Activated naive CD4-positive, alpha-beta T cell (primary cell): Measurements from ENCODE around the gene EXTL2.
"Not testable (repeated sequence)": the region's sequence is repeated elsewhere in the genome, so short reads cannot be mapped to it uniquely, and the experiment has no call there.

Experiments used
- DNase-seq, 4 experiments: peaks; one replicate each; lab custom pipeline; 2025; lab: John Stamatoyannopoulos, UW

Gene EXTL2

GRCh38 chr1:100902365-100902764, 7.7 kb upstream of the EXTL2 start:
- DNase-seq, result no peak

GRCh38 chr1:100896481-100896982, 1.9 kb upstream of the EXTL2 start:
- peak in 3 of 4 experiments; percentile 8 to 36 (median 11) for DNase-seq

GRCh38 chr1:100895540-100896480, 1.2 kb upstream of the EXTL2 start, which contains the start of gene SLC30A7:
Gene SLC30A7 (plus strand): TSS chr1:100896090. CDS start chr1:100896263, 173 bp downstream.
- peak; percentile 89 to 95 (median 95) for DNase-seq

GRCh38 chr1:100893718-100894117, 924 bp downstream of the EXTL2 start:
- DNase-seq, result no peak

- no peak for DNase-seq
These were observed 2.1 kb downstream of the EXTL2 start for GRCh38 chr1:100892554-100892953.

- DNase-seq, result no peak
These were observed 3.3 kb downstream of the EXTL2 start for GRCh38 chr1:100891380-100891779.

- DNase-seq, result not testable (repeated sequence)
These were observed 4.7 kb downstream of the EXTL2 start for GRCh38 chr1:100889869-100890482.

GRCh38 chr1:100889007-100889406, 5.6 kb downstream of the EXTL2 start:
- not testable (repeated sequence) for DNase-seq

GRCh38 chr1:100883963-100884362, 10.7 kb downstream of the EXTL2 start:
- DNase-seq, result no peak

- DNase-seq, result no peak
These were observed 11.9 kb downstream of the EXTL2 start for GRCh38 chr1:100882698-100883097.

- no peak for DNase-seq
These were observed 13.0 kb downstream of the EXTL2 start for GRCh38 chr1:100881687-100882086.

- DNase-seq, result no peak
These were observed 15.2 kb downstream of the EXTL2 start for GRCh38 chr1:100879422-100879821.

GRCh38 chr1:100876291-100876690, 18.4 kb downstream of the EXTL2 start:
- no peak for DNase-seq

GRCh38 chr1:100875228-100875627, 19.4 kb downstream of the EXTL2 start:
- no peak for DNase-seq

GRCh38 chr1:100874433-100874832, 20.2 kb downstream of the EXTL2 start:
- DNase-seq, result no peak

- no peak for DNase-seq
These were observed 24.6 kb downstream of the EXTL2 start for GRCh38 chr1:100869996-100870395.

- DNase-seq, result no peak
These were observed 26.2 kb downstream of the EXTL2 start for GRCh38 chr1:100868364-100868995.

- DNase-seq, result no peak
These were observed 27.8 kb downstream of the EXTL2 start for GRCh38 chr1:100866901-100867206.

GRCh38 chr1:100866041-100866900, 28.4 kb downstream of the EXTL2 start:
- no peak for DNase-seq

- DNase-seq, result no peak
These were observed 32.1 kb downstream of the EXTL2 start for GRCh38 chr1:100862591-100862990.

- DNase-seq, result no peak
These were observed 33.3 kb downstream of the EXTL2 start for GRCh38 chr1:100861379-100861778.
